ENCODE measurements around the gene RFXANK.

- no peak for TF ChIP-seq CTCF (IDR thresholded peaks at IDR 0.05)
- TF ChIP-seq POLR2A (IDR thresholded peaks at IDR 0.05): no peak
Observed at GRCh38 chr19:19207637-19208572, 15.8 kb downstream of the RFXANK start.

All from gastroesophageal sphincter (tissue), 3 donors.